Measurements from ENCODE around the gene NEURL1B.

DNA sequence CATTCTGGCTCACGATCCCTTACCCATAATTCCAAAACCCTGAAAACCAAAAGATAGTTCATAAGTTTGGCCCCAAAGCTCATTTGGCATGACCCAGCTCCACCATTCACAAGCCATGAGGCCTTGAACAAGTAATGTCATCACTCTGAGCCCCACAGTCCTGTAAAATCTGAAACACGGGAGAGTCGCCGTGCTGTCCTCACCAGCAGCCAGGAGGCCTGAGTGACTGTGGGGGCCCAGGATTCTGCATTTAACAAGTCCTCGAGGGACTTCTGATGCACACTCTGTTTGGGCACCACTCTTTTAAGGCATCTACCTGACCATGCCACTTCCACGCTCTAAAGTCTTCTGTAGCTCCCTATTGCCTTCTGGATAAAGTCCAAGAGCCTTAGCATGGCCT lies 89.2 kb downstream of the NEURL1B start:
- TF ChIP-seq, protein P1, sequence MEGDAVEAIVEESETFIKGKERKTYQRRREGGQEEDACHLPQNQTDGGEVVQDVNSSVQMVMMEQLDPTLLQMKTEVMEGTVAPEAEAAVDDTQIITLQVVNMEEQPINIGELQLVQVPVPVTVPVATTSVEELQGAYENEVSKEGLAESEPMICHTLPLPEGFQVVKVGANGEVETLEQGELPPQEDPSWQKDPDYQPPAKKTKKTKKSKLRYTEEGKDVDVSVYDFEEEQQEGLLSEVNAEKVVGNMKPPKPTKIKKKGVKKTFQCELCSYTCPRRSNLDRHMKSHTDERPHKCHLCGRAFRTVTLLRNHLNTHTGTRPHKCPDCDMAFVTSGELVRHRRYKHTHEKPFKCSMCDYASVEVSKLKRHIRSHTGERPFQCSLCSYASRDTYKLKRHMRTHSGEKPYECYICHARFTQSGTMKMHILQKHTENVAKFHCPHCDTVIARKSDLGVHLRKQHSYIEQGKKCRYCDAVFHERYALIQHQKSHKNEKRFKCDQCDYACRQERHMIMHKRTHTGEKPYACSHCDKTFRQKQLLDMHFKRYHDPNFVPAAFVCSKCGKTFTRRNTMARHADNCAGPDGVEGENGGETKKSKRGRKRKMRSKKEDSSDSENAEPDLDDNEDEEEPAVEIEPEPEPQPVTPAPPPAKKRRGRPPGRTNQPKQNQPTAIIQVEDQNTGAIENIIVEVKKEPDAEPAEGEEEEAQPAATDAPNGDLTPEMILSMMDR (IDR thresholded peaks at IDR 0.05; ENCODE audit: insufficient read depth, low read length), result no peak
- TF ChIP-seq POLR2AphosphoS5 (IDR thresholded peaks at IDR 0.05; ENCODE audit: low read depth) (no peak), GABPA (IDR thresholded peaks at IDR 0.05; ENCODE audit: low read depth) (no peak)
- TF ChIP-seq, protein P2, sequence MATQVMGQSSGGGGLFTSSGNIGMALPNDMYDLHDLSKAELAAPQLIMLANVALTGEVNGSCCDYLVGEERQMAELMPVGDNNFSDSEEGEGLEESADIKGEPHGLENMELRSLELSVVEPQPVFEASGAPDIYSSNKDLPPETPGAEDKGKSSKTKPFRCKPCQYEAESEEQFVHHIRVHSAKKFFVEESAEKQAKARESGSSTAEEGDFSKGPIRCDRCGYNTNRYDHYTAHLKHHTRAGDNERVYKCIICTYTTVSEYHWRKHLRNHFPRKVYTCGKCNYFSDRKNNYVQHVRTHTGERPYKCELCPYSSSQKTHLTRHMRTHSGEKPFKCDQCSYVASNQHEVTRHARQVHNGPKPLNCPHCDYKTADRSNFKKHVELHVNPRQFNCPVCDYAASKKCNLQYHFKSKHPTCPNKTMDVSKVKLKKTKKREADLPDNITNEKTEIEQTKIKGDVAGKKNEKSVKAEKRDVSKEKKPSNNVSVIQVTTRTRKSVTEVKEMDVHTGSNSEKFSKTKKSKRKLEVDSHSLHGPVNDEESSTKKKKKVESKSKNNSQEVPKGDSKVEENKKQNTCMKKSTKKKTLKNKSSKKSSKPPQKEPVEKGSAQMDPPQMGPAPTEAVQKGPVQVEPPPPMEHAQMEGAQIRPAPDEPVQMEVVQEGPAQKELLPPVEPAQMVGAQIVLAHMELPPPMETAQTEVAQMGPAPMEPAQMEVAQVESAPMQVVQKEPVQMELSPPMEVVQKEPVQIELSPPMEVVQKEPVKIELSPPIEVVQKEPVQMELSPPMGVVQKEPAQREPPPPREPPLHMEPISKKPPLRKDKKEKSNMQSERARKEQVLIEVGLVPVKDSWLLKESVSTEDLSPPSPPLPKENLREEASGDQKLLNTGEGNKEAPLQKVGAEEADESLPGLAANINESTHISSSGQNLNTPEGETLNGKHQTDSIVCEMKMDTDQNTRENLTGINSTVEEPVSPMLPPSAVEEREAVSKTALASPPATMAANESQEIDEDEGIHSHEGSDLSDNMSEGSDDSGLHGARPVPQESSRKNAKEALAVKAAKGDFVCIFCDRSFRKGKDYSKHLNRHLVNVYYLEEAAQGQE (IDR thresholded peaks at IDR 0.05; ENCODE audit: insufficient replicate concordance, low read depth), result no peak

All from HL-60 (cell line).